GM12878 (cell line): Measurements from ENCODE around the gene HIP1. TPM values are rescaled to one million over a fixed set of nuclear protein-coding genes. Genes with fewer than 3 reads are reported as not detected.

Experiments used
- JUND ChIP-seq: IDR thresholded peaks from 2 replicates; pipeline ENCODE4 v1.6.1; 2012; ENCODE audit warnings: low read depth, mild to moderate bottlenecking, low read length, improper control_type of control experiment, moderate library complexity
- NR2F1 ChIP-seq: fragments of 450-650 bp; conservative IDR thresholded peaks from 2 replicates; pipeline ENCODE4 v1.6.1; 2017; ENCODE audit warnings: mild to moderate bottlenecking
- PRDM15 ChIP-seq: fragments of 450-650 bp; formaldehyde crosslinking; IDR thresholded peaks from 2 replicates; pipeline ENCODE4 v1.4.0; 2020; ENCODE audit warnings: mild to moderate bottlenecking, moderate library complexity
- SUPT20H ChIP-seq: IDR thresholded peaks from 2 replicates; pipeline ENCODE4 v1.6.1; 2011; ENCODE audit warnings: low read depth, mild to moderate bottlenecking, low read length, moderate library complexity, borderline replicate concordance; ENCODE audit not compliant: control insufficient read depth
- TARDBP ChIP-seq: IDR thresholded peaks from 2 replicates; pipeline ENCODE4 v1.6.1; 2016; ENCODE audit warnings: borderline replicate concordance
- YY1 ChIP-seq: IDR thresholded peaks from 2 replicates; pipeline ENCODE4 v1.6.1; 2011; ENCODE audit warnings: low read depth, mild to moderate bottlenecking, low read length
- polyA plus RNA-seq, 11 experiments: library from polyadenylated mRNA; depleted of rRNA in 4 of 11; unstranded in 6 of 11; stranded (reverse) in 5 of 11; fragments of >200 nt; fragmentation: Nextera tagmentation in 4 of 11; fragmentation: Illumina TruSeq in 1 of 11; extraction: Ambion mirVana in 4 of 11; extraction: Trizol in 1 of 11; gene quantifications; 1 replicate in 1 of 11; 2 replicates in 10 of 11; pipeline versions ENCODE4 v1.2.1 to v1.2.3, GENCODE V29; 2011 to 2016; ENCODE audit warnings: inconsistent platforms in 2 of 11, missing spikeins in 2 of 11, low read depth in 1 of 11
- total RNA-seq, 4 experiments: library from RNA; depleted of rRNA in 3 of 4; stranded (reverse); fragments of >200 nt in 3 of 4; fragmentation: Illumina TruSeq in 1 of 4; extraction: Trizol in 1 of 4; gene quantifications; 2 replicates each; pipeline versions ENCODE4 v1.2.1 to v1.2.3, GENCODE V29; 2013 to 2021
- TF ChIP-seq, protein P1 (sequence below): fragments of 450-650 bp; IDR thresholded peaks from 2 replicates; pipeline ENCODE4 v1.6.1; 2018; ENCODE audit warnings: mild to moderate bottlenecking, low read depth, moderate library complexity; ENCODE audit not compliant: partially characterized antibody
- TF ChIP-seq, protein P2 (sequence below): IDR thresholded peaks from 2 replicates; pipeline ENCODE4 v1.6.1; 2011; ENCODE audit warnings: mild to moderate bottlenecking, low read depth, low read length, moderate library complexity; ENCODE audit not compliant: insufficient replicate concordance

The HIP1 gene
- total and polyA plus RNA-seq, 10 of the 15 experiments (the other 5 are each of a cell fraction or from before 2014, with no cell fraction given), result 1.2 to 9.7 (median 3.2) TPM

- TF ChIP-seq, protein P1, sequence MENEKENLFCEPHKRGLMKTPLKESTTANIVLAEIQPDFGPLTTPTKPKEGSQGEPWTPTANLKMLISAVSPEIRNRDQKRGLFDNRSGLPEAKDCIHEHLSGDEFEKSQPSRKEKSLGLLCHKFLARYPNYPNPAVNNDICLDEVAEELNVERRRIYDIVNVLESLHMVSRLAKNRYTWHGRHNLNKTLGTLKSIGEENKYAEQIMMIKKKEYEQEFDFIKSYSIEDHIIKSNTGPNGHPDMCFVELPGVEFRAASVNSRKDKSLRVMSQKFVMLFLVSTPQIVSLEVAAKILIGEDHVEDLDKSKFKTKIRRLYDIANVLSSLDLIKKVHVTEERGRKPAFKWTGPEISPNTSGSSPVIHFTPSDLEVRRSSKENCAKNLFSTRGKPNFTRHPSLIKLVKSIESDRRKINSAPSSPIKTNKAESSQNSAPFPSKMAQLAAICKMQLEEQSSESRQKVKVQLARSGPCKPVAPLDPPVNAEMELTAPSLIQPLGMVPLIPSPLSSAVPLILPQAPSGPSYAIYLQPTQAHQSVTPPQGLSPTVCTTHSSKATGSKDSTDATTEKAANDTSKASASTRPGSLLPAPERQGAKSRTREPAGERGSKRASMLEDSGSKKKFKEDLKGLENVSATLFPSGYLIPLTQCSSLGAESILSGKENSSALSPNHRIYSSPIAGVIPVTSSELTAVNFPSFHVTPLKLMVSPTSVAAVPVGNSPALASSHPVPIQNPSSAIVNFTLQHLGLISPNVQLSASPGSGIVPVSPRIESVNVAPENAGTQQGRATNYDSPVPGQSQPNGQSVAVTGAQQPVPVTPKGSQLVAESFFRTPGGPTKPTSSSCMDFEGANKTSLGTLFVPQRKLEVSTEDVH, result no peak
- no peak for TF ChIP-seq YY1
- TF ChIP-seq PRDM15 (CRISPR knock-in tag), result no peak
- no peak for TF ChIP-seq SUPT20H
- TF ChIP-seq NR2F1, result no peak
- no peak for TF ChIP-seq JUND
- TF ChIP-seq, protein P2, sequence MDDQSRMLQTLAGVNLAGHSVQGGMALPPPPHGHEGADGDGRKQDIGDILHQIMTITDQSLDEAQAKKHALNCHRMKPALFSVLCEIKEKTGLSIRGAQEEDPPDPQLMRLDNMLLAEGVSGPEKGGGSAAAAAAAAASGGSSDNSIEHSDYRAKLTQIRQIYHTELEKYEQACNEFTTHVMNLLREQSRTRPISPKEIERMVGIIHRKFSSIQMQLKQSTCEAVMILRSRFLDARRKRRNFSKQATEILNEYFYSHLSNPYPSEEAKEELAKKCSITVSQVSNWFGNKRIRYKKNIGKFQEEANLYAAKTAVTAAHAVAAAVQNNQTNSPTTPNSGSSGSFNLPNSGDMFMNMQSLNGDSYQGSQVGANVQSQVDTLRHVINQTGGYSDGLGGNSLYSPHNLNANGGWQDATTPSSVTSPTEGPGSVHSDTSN, result no peak
- no peak for TF ChIP-seq TARDBP
These were observed 33.6 kb upstream of the HIP1 start, which contains the start of gene CCL26 (continued) for GRCh38 chr7:75772081-75773077.
